Activated CD4-positive, alpha-beta T cell treated with anti-CD3 and anti-CD28 coated beads for 4 hours (primary cell): ENCODE data around the gene CCL1.

ENCODE experiments used
- DNase-seq, 2 donors: peaks; one replicate each; pipeline ENCODE4 v3.0.0-alpha.2; 2020

Gene CCL1

GRCh38 chr17:34363183-34363661 lies at the start of gene CCL1:
Gene CCL1, minus strand, starts transcription at chr17:34363233. Its CDS starts 72 bp downstream, at chr17:34363161.
- DNase-seq = no peak

- no peak for DNase-seq
Measured at GRCh38 chr17:34412534-34412933, 49.5 kb upstream of the CCL1 start.

- no peak for DNase-seq
Measured at GRCh38 chr17:34411646-34412421, 48.8 kb upstream of the CCL1 start.

GRCh38 chr17:34409352-34409751 lies 46.3 kb upstream of the CCL1 start:
- DNase-seq = no peak

- no peak for DNase-seq
Measured at GRCh38 chr17:34408439-34408838, 45.4 kb upstream of the CCL1 start.

GRCh38 chr17:34406226-34406625 lies 43.2 kb upstream of the CCL1 start:
- DNase-seq = no peak

GRCh38 chr17:34403006-34403405 lies 40.0 kb upstream of the CCL1 start:
- no peak for DNase-seq

GRCh38 chr17:34401165-34401564 lies 38.1 kb upstream of the CCL1 start:
- no peak for DNase-seq

GRCh38 chr17:34400301-34400931 lies 37.4 kb upstream of the CCL1 start:
- no peak for DNase-seq

GRCh38 chr17:34399725-34400124 lies 36.7 kb upstream of the CCL1 start:
- no peak for DNase-seq

- DNase-seq = no peak
Measured at GRCh38 chr17:34398990-34399389, 36.0 kb upstream of the CCL1 start.

GRCh38 chr17:34397265-34397664 lies 34.2 kb upstream of the CCL1 start:
- no peak for DNase-seq

GRCh38 chr17:34393401-34393800 lies 30.4 kb upstream of the CCL1 start:
- DNase-seq = no peak

GRCh38 chr17:34391241-34391640 lies 28.2 kb upstream of the CCL1 start:
- DNase-seq = no peak

- no peak for DNase-seq
Measured at GRCh38 chr17:34390649-34391048, 27.6 kb upstream of the CCL1 start.

- DNase-seq = no peak
Measured at GRCh38 chr17:34389126-34389750, 26.2 kb upstream of the CCL1 start.

GRCh38 chr17:34387566-34387965 lies 24.5 kb upstream of the CCL1 start:
- no peak for DNase-seq

- DNase-seq = no peak
Measured at GRCh38 chr17:34386697-34387550, 23.9 kb upstream of the CCL1 start.

- no peak for DNase-seq
Measured at GRCh38 chr17:34386343-34386696, 23.3 kb upstream of the CCL1 start.

GRCh38 chr17:34384822-34385605 lies 22.0 kb upstream of the CCL1 start:
- DNase-seq = no peak

- no peak for DNase-seq
Measured at GRCh38 chr17:34384271-34384670, 21.2 kb upstream of the CCL1 start.

GRCh38 chr17:34383216-34383615 lies 20.2 kb upstream of the CCL1 start:
- no peak for DNase-seq
